HCT116 (cell line): ENCODE data around the gene SEMA5A. TPM values are rescaled to one million over a fixed set of nuclear protein-coding genes. Genes with fewer than 3 reads are reported as not detected.

Experiments used
- ATAC-seq: fragments of 200-7000 bp; cut with Tn5 transposase; 2 replicates; pipeline ENCODE4 v1.9.1; 2020; ENCODE audit warnings: mild to moderate bottlenecking, moderate library complexity
- BruUV-seq: library from RNA; stranded (reverse); fragments of 400-500 nt; replicated peaks from 2 replicates; lab custom pipeline; 2021; lab: Mats Ljungman, UMichigan
- CTCF ChIA-PET: fragments of 300-600 bp; sonication (Branson Sonifier 250); formaldehyde crosslinking; loops from one replicate; lab custom pipeline; 2021; ENCODE audit warnings: antibody characterized with exemption; lab: Charles Lee
- POLR2A ChIA-PET: fragments of 300-600, 350-600 bp; sonication (Branson Sonifier 250); formaldehyde crosslinking; loops from one replicate; lab custom pipeline; 2021; ENCODE audit warnings: antibody characterized with exemption; lab: Charles Lee
- RAD21 ChIA-PET, 2 experiments: fragments of 300-600 bp; sonication (Branson Sonifier 250); formaldehyde crosslinking; loops; one replicate each; lab custom pipeline; 2023; ENCODE audit warnings: low total read pairs in 2 of 2; ENCODE audit not compliant: uncharacterized antibody in 2 of 2, unreplicated experiment in 2 of 2, low non-redundant PET in 1 of 2; lab: Charles Lee
- DNase-seq: peaks from one replicate; pipeline ENCODE4 v3.0.0-alpha.2; 2010; ENCODE audit warnings: low read depth, low spot score
- H2AFZ ChIP-seq: fragments of 200-600 bp; shearing (Covaris generic), sonication (generic); 2 replicates; pipeline ENCODE4 v1.6.1; 2017; ENCODE audit warnings: low read depth, mixed run types, mixed read lengths, antibody characterized with exemption, low read length; ENCODE audit not compliant: poor library complexity, severe bottlenecking
- H3K27ac ChIP-seq: 2 replicates; pipeline ENCODE4 v1.5.1; 2012; ENCODE audit warnings: low read depth, low read length
- H3K27me3 ChIP-seq: fragments of 200-600 bp; sonication (generic); 2 replicates; pipeline ENCODE4 v1.6.1; 2016; ENCODE audit warnings: mixed run types, low read length, mixed read lengths; ENCODE audit not compliant: insufficient read depth
- H3K36me3 ChIP-seq, 2 experiments: fragments of 200-500 bp in 1 of 2; fragments of 200-600 bp in 1 of 2; sonication (Bioruptor generic) in 1 of 2; sonication (generic) in 1 of 2; 2 replicates each; pipeline versions ENCODE4 v1.5.1 to v1.6.1; 2014 to 2016; ENCODE audit warnings: low read length in 2 of 2, inconsistent platforms in 1 of 2, mixed read lengths in 1 of 2, mixed run types in 1 of 2; ENCODE audit not compliant: insufficient read depth in 2 of 2, control insufficient read depth in 1 of 2
- H3K4me1 ChIP-seq, 2 experiments: fragments of 200-600 bp in 1 of 2; sonication (generic) in 1 of 2; 2 replicates each; pipeline versions ENCODE4 v1.5.1 to v1.6.1; 2012 to 2017; ENCODE audit warnings: low read length in 2 of 2, inconsistent platforms in 1 of 2, mild to moderate bottlenecking in 1 of 2, mixed read lengths in 1 of 2, mixed run types in 1 of 2, moderate library complexity in 1 of 2; ENCODE audit not compliant: insufficient read depth in 2 of 2, control insufficient read depth in 1 of 2
- H3K4me2 ChIP-seq: fragments of 200-600 bp; sonication (generic); 2 replicates; pipeline ENCODE4 v1.6.1; 2017; ENCODE audit warnings: mixed run types, low read length, mixed read lengths
- H3K4me3 ChIP-seq, 2 experiments: fragments of 200-600 bp in 1 of 2; sonication (generic) in 1 of 2; replicated peaks in 1 of 2; 2 replicates each; pipeline ENCODE4 v1.5.1; 2011 to 2016; ENCODE audit warnings: low read length in 2 of 2, control low read depth in 1 of 2, low read depth in 1 of 2, mild to moderate bottlenecking in 1 of 2, mixed read lengths in 1 of 2, mixed run types in 1 of 2
- H3K79me2 ChIP-seq: fragments of 200-600 bp; sonication (generic); 2 replicates; pipeline ENCODE4 v1.6.1; 2017; ENCODE audit warnings: mild to moderate bottlenecking, mixed run types, low read length, moderate library complexity, mixed read lengths; ENCODE audit not compliant: insufficient read depth
- H3K9ac ChIP-seq: fragments of 200-600 bp; sonication (generic); 2 replicates; pipeline ENCODE4 v1.6.1; 2016; ENCODE audit warnings: low read length, mixed read lengths
- H3K9me2 ChIP-seq: fragments of 200-600 bp; sonication (generic), shearing (Covaris generic); 2 replicates; pipeline ENCODE4 v1.6.1; 2017; ENCODE audit warnings: mixed run types, mild to moderate bottlenecking, moderate library complexity; ENCODE audit not compliant: insufficient read depth
- H3K9me3 ChIP-seq, 2 experiments: fragments of 200-500 bp in 1 of 2; fragments of 200-600 bp in 1 of 2; sonication (Bioruptor generic) in 1 of 2; sonication (generic) in 1 of 2; 2 replicates each; pipeline ENCODE4 v1.6.1; 2014 to 2017; ENCODE audit warnings: low read length in 2 of 2, mixed read lengths in 2 of 2, inconsistent platforms in 1 of 2, low read depth in 1 of 2, mild to moderate bottlenecking in 1 of 2, mixed run types in 1 of 2, moderate library complexity in 1 of 2; ENCODE audit not compliant: control insufficient read depth in 1 of 2, insufficient read depth in 1 of 2
- H4K20me1 ChIP-seq: fragments of 200-600 bp; sonication (generic), shearing (Covaris generic); 2 replicates; pipeline ENCODE4 v1.6.1; 2017; ENCODE audit warnings: mixed run types, mild to moderate bottlenecking, moderate library complexity; ENCODE audit not compliant: insufficient read depth
- ATF3 ChIP-seq: IDR thresholded peaks from 2 replicates; pipeline ENCODE4 v1.6.1; 2012
- CBX3 ChIP-seq: IDR thresholded peaks from 2 replicates; pipeline ENCODE4 v1.6.1; 2012; ENCODE audit warnings: low read depth
- ELF1 ChIP-seq: IDR thresholded peaks from 2 replicates; pipeline ENCODE4 v1.6.1; 2012; ENCODE audit warnings: low read depth, borderline replicate concordance
- JUND ChIP-seq: IDR thresholded peaks from 2 replicates; pipeline ENCODE4 v1.6.1; 2012
- MAX ChIP-seq: IDR thresholded peaks from 2 replicates; pipeline ENCODE4 v1.6.1; 2012
- REST ChIP-seq: IDR thresholded peaks from 2 replicates; pipeline ENCODE4 v1.6.1; 2012; ENCODE audit warnings: low read depth
- SIN3A ChIP-seq: IDR thresholded peaks from 2 replicates; pipeline ENCODE4 v1.6.1; 2012; ENCODE audit warnings: low read depth
- YY1 ChIP-seq: IDR thresholded peaks from 2 replicates; pipeline ENCODE4 v1.6.1; 2011; ENCODE audit warnings: low read length, low read depth, moderate library complexity, mild to moderate bottlenecking; ENCODE audit not compliant: insufficient replicate concordance; ENCODE audit errors: extremely low read depth
- ZFX ChIP-seq: fragments of 450-650 bp; IDR thresholded peaks from 2 replicates; pipeline ENCODE4 v1.6.1; 2017
- intact Hi-C: fragments of 100-400 bp; cut with micrococcal nuclease; formaldehyde crosslinking; loops from 2 replicates; pipeline ENCODE4 v1.10.0; 2022
- total RNA-seq: library from RNA; stranded (reverse); gene quantifications from one replicate; pipeline ENCODE4 v1.2.1, GENCODE V29; 2021; ENCODE audit not compliant: unreplicated experiment

Gene SEMA5A
- total RNA-seq, 1 experiment from 2014 or later, result 0.02 TPM

- BruUV-seq, result no TSS peak
- Histone ChIP-seq H3K36me3 (no peaks in the 10 kb centered on the region), H3K4me2 (no peak overlapping the region), H3K4me3 (no peak overlapping the region), H3K27ac (no peak overlapping the region), H3K9me3 (peaks cover under 1 to 13% of the 10 kb centered on the region in 2 experiments; a peak in 2 of 4 replicates), H3K9ac (no peak overlapping the region), H2AFZ (no peak overlapping the region), H3K9me2 (no peaks in the 10 kb centered on the region), H3K4me1 (no peaks in the 10 kb centered on the region), H4K20me1 (no peaks in the 10 kb centered on the region), H3K27me3 (no peaks in the 10 kb centered on the region), H3K79me2 (no peaks in the 10 kb centered on the region)
- ChIA-PET RAD21 (no interaction called here), POLR2A (no interaction called here), CTCF (no interaction called here)
- no peak for TF ChIP-seq SIN3A
- TF ChIP-seq YY1, result no peak
- TF ChIP-seq REST, result no peak
- TF ChIP-seq ATF3, result no peak
- TF ChIP-seq ELF1, result no peak
- TF ChIP-seq MAX, result no peak
- no peak for TF ChIP-seq JUND
- no peak for TF ChIP-seq CBX3
- no peak for TF ChIP-seq ZFX
- DNase-seq (no peak), ATAC-seq (no peak)
- intact Hi-C loops, result no loop called here
Observed at GRCh38 chr5:9464478-9464877, 81.4 kb downstream of the SEMA5A start.
